NCI-H1048 (cell line): ENCODE measurements around the gene COL5A1.

Experiments
- DNase-seq: peaks from one replicate; lab custom pipeline; 2025; lab: John Stamatoyannopoulos, UW

COL5A1 gene

DNA sequence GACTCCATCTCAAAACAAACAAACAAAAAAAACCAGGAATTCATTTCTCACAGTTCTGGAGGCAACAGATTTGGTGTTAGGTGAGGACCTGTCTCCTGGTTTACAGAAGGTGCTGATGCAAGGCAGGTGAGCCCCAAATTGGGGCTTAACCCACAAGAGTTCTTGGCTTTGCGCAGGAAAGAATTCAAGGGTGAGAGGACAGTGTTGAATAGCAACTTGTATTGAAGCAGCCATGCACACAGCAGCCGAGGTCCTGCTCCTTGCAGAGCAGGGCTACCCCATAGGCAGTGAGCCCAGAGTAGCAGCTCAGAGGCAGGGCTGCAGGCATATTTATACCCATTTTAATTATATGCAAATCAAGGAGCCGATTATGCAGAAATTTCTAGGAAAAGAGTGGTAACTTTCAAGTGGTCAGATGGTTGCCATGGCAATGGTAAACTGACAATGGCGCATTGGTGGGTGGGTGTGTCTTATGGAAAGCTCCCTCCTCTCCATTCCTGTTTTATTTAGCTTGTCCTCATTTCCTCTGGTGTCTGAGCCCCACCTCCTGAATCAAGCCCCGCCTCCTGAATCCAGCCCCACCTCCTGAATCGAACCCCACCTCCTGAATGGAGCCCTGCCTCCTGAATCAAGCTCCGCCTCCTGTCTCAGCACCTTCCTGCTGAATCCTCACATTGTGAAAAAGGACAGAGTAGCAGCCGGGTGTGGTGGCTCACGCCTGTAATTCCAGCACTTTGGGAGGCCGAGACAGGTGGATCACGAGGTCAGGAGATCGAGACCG lies 34.5 kb upstream of the COL5A1 start:
- no peak for DNase-seq

DNA sequence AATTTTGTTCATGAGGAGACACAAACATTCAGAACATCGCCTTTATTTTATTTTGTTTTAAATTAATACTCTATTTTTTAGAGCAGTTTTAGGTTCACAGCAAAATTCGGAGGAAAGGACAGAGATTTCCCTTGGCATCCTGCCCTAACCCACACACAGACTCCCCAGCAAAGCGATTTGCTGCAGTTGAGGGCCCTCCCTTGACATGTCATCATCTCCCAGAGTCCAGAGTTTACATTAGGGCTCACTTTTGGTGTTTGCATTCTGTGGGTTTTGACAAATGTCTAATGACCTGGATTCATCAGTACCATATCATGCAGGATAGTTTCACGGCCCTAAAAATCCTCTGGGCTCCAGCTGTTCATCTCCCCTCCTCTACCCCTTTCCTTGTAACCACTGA lies 33.6 kb upstream of the COL5A1 start:
- DNase-seq = no peak

DNA sequence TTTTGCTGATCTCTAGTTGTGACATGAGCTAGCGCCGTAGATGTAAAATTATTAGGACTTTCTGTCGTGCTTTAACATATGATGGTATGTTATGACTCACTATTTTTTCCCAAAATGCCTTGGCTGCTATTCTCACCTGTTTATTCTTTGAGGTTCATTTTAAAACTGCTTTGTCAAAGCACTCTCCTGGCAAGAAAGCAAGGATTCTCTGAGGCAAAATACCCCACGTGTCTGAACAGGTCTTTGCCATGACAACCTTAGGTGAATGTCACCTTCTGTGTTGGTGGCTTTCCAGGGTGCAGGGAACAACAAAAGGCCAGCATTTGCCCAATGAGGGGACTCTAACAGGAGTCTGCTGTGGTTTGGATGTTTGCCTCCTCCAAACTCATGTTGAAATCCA lies 30.6 kb upstream of the COL5A1 start:
- no peak for DNase-seq

DNA sequence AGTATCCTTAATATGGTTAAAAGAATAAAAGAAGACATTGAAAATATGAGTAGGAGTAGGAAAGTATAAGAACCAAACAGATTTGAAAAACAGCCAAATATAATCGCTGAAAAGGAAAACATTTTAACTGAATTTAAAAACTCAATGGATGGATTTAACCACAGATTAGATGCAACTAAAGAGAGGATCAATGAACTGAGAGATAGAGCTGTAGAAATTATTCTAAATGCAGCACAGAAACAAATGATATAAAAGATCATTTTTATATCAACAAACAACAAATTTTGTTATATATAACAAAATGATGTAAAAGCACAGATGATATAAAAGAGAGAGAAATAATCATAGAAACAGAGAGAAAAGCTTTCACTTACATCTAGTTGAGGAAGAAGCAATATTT lies 29.3 kb upstream of the COL5A1 start:
- DNase-seq = no peak

DNA sequence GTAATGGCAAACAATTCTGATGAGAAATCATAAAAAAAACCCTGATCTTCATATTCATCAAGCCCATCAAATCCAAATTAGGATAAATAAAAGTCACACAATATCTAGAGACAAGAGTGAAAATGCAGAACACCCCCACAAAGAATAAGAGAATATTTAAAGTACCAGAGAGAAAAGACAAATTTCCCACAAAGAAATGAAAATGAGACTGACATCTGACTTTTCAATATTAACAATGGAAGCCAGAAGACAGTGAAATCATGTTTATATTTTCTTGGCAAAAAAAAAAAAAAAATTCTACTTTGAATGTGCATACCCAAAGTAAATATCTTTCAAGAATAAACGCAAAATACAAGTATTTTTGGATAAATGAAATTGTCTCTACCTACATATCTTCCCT lies 28.9 kb upstream of the COL5A1 start:
- no peak for DNase-seq

DNA sequence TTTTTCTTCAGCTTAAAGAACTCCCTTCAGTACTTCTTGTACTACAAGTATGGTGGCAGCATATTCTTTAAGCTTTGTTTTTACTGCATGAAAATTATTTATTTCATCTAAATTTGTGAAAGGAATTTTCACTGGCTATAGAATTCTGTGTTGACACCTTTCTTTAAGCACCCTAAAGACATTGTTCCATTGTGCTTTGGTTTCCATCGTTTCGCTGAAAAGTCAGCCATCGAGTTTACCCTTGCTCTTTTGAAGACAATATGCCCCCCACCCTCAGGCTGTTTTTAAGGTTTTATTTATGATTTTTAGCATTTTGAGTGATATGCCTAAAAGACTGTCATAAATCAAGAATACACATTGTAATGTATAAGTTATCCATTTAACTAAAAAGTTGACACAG lies 27.3 kb upstream of the COL5A1 start:
- DNase-seq = no peak

DNA sequence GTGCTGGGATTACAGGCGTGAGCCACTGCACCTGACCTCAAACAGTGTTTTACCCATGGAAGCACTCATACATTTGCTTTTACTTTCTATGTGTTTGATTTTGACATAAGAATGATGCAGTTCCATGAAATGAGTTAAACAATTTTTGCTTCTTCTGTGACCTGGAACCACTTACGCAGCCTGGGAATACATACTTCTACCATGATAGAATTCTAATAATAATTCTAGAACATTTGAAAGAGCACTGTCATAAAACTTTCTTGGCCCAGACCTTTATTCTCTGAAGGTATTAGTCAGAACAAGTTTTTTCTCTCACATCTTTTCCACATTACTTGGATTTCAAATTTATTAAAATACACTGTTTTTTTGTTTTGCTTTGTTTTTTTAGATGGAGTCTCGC lies 25.3 kb upstream of the COL5A1 start:
- DNase-seq = no peak

DNA sequence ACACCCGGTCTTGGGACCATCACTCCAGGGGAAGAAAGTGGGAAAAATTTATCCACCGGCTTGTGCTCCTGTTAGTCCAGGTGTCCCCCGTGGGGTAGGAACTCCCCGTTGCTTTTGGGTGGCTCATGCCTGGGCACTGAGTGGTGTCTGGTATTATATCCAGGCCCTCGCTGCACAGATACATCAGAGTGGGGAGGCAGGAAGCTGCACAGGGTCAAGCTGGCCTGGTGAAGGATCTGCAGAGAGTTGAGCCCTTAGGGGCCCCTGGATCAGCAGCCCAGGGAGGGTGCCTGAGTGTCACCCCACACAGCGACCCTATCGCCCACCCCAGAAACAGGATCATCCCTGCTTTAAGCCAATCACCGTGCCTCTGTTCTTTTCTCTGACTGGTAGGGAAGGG lies 24.4 kb upstream of the COL5A1 start:
- DNase-seq = no peak

DNA sequence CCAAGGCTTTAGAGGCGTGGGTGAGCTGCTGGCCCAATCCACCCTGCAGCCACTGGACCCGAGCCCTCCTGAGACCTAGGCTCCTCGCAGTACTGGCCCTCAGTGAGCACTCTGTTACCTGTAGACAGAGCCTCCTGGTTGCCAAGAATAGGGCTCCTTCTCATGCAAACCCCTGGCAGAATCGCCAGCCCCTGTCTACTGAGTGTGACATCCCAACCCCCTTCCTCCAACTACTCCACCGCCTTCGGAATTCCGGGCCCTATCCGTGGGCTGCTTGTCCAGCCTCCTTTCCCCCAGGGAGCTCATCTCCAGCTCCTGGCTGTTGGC lies 23.8 kb upstream of the COL5A1 start:
- DNase-seq = no peak

DNA sequence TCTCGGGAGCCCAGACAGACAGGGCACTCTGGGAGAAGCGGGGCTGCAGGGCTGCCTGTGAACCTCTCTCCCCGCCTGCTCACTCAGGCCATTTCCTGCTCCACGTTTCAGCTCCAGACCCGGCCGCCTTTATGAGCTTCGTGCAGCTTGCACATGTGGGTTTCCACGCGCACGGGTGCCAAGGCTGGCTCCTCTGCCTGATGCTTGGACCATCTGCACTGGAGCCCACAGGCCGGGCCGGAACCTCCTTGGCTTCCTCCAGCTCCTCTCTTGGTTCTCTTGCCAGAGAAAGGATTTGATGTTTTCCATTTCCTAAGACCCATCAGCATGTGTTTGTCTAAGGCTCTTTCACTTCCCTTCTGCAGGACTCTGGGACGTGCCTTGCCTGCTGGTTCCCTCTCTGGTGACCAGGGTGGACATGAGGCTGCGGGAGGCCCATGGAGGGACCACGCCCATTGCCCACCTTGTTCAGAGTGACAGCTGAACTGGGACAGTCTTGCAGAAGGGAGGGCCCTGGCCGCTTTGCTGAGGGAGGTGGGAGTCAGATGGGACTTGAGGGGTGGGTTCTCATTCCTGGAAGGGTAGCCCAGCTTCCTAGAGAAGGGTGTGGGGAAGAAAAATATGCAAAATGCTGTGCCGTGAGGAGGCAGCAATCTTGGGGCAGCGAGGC lies 23.3 kb upstream of the COL5A1 start:
- no peak for DNase-seq

DNA sequence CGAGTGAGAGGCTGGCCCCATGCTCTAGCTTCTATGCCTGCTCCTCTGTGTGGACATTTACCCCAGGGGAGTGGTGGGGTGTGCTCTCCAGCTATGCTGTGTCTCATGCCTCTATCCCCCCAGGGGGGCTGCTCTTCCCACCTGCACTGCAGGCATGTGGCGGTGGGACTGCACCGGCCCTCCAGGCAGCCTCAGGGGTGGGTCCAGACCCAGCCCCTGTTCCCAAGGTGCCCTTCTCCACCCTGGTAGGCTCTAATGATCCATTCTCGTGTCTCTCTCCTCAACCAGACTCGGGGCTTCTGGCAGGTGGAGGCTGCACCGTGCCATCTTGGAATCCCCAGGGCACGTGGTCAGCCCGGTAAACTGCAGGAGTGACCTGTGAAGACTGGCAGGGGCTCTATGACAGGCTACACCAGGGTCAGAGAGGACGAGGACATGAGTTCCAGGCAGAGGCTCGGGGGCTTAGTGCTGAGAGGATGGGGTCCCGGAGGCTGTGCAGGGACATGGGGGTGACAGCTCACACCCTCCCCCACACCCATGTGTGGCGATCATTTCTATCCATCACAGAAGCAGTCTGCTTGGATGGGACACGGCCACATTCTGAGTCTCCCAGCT lies 22.7 kb upstream of the COL5A1 start:
- DNase-seq = no peak

DNA sequence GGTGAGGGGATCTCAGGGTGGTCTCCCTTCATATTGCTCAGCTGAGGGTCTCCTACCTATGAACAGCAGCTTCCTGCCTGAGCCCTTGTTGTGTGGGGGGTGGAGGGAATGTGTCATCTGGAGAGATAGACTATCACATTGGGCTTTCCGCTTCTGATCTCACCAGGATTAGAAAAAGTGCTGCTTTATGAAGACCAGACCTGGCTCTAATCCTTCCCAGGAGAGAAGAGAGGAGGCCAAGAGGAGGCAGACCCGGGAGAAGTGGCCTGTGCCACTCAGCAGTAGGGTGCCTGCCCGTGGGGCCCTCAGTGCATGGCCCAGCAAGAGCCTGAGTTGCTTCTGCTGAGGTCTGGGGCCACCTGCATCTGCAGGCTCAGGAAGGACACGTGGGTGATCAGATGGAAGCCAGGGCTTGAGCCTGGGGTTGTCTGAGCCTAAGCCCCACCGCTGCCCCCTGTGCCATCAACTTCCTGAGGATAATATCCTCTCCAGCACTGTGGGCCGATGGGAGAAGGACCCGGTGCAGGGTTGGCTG lies 22.1 kb upstream of the COL5A1 start:
- no peak for DNase-seq

DNA sequence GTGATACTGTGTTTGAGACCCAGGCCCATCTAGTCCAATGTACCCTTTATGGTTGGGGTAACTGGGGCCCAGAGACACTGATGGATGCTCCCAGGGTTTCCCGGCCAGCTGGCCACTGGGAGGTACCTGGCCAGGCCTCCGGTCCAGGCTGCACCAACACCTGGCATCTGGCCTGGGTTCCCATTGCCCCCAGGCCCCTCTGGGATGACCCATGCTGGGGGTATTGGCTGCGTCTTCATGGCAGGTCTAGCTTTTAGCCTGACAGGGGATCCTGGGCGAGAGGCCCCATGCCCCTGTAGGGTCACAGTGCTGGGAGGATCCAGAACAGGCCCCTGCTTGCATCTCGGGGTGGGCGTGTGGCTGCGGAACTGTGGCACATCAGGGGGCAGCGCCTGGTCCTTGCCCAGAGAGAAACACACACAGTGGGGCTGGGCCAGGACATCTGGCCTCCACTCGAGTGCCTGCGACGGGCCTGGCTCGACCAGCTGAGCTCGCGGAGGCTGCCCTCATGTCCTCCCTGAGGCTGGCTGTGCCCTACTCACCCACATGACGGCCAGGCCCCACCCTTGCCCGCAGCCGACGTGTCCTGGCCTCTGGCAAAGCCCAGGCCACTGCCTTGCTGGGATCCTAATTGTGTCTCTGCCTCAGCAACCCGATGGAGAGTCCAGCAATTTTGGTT lies 21.5 kb upstream of the COL5A1 start:
- no peak for DNase-seq

DNA sequence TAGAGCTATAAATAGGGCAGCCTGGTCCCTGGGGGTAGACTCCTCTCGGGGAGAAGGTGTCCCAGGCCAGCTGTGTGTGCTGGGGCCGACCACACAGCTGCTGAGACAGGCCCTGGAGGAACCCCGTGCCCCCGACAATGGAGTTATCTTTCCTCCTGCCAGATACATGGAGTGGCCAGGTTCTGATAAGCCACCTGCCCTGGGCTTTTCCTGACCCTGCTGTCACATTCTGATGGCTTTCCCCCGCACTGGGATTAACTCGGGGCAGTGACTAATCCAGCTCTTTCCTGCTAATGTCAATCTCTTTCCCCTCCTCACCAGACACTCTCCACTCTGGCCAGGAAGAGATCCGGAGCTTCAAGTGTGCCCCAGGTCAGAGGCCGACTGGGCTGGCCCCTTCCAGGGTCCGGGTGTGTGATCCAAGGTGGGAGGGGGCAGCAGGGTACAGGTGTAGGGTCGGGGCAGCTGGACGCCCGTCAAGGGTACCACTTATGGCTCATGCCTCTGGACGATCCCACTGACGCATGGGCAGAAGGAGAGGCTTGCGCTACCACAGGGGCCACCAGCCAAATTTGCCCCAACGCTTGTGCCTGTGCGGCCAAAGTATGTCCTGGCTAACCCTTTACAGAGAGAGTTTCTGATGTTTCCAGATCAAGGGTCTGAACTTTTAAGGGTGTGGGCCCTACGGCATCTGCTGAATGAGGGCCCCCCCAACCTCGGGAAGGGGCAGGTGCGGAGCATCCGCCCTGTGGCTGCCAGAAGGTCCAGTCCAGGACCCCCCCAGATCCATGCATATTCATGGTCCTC lies 20.6 kb upstream of the COL5A1 start:
- DNase-seq = no peak

DNA sequence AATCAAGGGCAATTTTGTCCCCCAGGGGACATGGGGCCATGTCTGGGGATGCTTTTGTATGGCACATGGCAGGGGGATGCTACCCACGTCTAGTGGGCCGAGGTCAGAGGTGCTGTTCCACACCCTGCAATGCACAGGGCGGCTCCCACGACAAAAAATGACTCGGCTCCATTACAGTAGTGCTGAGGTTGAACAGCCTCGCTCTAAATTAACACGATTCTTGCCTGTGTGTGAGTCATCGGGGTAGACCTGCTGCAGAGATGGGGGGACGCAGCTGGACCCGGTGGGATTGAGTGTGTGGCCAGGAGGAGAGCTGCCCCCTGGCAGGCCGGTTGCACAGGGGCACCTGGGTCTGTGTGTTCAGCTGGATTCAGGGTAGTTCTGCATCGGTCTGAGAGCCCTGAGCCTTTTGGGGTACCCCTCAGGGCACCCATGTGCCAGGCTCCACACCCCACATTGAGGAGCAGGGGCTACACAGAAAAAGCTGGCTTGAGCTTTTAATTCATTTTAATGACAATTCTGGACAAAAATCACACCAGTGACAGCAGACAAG lies 20.0 kb upstream of the COL5A1 start:
- DNase-seq = no peak

DNA sequence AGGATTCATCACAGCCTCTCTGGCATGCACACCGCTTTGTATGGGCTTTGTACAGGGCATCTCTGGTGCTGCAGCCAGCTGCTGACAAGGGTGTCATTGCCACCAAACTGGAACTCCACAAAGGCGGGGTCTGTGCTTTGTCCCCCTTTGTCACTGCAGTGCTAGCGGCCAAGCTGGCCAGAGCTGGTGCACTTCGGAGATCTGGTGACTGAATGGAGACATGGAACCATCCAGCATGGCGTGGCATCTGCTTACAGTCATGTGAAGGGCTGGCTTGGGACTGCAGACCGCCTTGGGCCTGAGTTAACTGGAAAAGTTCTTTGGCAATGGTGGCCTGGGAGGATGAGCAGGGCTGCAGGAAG lies 18.7 kb upstream of the COL5A1 start:
- no peak for DNase-seq

DNA sequence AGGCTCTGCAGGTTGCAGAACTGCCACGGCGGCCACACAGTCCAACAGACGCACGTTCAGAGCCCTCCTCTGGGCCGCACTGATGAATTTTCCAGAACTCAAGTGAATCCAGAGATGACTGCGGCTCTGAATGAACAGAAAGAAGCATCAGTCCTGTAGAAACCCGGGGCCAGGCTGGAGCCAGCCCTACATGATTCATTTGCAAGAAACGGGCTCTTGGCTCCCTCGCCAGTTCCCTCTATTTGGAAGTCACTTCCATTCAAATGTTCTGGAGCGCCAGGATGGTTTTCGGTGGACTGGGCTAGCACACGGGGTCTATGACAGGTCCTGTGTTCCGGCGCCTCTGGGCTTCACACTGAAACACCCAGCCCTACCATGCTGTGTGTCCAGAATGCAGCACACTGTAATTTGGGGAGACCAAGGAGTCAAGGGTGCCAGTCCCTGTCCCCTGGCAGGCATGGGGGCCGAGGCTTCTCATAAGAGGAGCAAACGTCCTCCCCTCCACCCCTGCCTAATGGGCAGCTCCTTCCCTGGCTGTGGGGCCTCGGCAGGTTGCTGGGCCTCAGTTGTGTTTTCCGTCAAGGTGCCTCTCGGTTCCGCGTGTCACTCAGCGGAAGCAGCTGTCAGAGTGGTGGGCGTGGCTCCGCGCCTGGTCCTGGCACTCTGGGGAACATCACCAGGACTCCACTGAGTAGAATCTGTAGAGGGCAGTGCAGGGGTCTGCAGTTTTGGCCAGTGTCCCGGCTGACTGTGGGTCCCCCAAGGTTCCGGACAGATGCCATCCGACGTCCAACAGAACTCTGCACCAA lies 18.1 kb upstream of the COL5A1 start:
- no peak for DNase-seq

DNA sequence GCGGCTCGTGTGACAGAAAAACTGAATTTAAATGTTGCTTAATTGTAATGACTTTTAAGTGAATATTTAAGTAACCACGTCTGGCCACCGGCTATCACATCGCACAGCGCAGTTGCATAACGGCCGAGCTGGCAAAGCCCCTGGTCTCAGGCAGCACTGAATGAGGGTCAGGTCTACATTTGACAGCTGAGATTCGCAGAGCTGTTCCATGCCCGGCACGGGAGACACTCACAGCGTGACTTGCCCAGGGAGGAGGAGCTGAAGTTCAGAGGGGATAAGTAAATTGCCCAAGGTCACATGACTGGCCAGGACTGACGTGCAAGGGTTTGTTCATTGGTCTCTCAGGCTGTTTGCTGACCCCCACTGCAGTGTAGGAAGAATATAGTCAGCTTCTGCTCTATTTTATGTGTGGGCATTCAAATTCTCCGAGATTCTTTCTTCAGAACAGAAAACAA lies 17.4 kb upstream of the COL5A1 start:
- DNase-seq = no peak

DNA sequence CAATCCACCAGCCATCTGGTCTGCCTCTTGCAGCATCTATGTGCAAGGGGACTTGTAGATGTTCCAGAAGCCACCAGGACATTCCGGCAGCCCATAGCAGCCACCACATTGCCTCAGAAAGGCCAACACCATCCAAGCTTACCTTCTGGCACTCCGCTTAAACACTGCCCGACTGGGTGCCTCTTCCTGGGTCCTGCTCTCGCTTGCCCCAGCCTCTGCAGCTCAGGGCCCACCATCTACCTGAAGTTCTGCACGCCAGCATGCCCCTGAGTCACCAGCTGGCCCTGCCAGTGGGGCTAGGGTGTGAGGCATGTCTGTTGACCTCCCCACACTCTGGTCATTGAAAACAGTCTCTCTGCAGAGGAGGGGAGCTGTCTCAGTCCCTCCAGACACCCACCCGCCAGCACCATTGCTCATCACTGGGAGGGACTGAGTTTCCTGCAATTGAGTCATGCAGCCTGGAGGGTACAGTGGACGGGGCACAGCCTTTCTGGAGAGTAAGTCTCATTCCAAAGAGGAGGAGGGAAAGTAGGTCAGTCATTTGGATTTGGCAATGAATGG lies 16.9 kb upstream of the COL5A1 start:
- DNase-seq = no peak

DNA sequence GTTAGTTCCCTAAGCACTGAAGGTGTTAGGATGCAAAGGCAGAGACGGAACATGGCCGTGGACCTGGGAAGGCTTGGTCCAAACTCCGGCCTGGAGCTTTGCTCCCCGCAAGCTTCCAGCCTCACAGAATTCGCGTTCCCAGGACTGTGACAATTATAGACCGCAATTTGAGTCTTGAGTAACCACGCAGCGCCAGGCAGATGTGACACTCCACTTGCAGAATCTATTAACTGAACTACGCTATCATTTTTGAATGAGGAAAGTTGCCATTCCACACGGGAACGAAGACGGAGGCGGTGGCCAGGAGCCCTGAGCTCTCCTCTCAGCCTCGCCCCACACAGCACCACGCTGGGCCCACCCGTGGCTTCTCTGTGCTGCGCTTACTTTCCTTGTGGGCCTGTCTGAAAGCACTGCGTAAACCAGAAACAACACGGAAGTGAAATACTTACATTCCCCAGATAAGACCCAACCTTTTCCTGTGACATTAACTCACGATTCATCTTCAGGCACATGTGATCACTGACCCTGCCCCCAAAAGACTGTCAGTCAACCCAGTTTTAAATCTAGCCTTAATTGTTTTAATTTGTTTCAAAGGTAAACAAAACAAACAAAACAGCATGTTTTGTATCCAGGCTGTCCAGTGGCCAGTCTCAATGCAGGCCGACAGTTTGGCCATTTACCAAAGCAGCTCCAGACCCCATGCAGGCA lies 16.1 kb upstream of the COL5A1 start:
- DNase-seq = no peak
